GM19463 (cell line): ENCODE data around the gene PGBD5.

Experiments
- ATAC-seq: cut with Tn5 transposase; IDR thresholded peaks from one replicate; pipeline ENCODE4 v1.9.1; 2021; ENCODE audit warnings: mild to moderate bottlenecking, moderate library complexity; ENCODE audit not compliant: unreplicated experiment

PGBD5 gene

DNA sequence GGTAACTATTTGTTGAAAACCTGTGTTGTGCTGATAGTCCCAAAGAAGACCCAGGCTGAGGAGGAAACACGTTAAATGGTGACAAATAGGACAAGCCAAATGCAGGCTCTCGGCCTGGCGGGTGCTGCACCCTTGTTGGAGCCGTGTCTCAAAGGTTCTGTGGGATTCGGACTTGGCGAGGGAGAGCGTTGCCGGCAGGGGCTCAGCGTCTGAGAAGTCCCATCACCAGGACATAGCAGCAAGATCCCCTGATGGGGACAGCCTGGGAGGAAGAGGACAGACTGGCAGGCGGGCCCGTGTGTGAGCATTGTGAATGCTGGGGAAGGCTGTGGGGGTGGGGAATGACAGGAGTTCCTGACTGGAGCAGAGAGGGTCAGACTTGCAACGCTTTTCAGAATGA is 142.5 kb downstream of the PGBD5 start:
- no peak for ATAC-seq

DNA sequence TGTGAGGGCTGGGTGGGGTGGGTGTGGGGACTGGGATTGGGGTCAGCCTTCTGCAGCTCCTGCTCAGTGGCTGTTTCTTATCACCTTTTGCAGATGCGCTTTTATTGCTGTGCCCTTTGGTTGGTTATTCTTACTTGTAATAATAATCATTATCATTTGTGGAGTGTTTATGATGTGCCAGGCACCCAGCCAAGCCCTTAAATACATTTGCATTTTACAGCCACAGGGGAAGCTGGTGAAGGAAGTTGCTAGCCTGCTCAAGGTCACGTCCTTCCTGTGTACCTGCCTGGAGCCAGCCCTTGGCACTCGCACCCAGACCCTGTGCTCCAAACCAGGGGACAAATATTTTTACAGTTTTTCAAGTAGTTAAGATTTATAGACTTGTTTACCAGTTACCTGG is 144.0 kb downstream of the PGBD5 start:
- no peak for ATAC-seq

GRCh38 chr1:230281556-230281955 is 144.6 kb downstream of the PGBD5 start:
- ATAC-seq, result no peak

DNA sequence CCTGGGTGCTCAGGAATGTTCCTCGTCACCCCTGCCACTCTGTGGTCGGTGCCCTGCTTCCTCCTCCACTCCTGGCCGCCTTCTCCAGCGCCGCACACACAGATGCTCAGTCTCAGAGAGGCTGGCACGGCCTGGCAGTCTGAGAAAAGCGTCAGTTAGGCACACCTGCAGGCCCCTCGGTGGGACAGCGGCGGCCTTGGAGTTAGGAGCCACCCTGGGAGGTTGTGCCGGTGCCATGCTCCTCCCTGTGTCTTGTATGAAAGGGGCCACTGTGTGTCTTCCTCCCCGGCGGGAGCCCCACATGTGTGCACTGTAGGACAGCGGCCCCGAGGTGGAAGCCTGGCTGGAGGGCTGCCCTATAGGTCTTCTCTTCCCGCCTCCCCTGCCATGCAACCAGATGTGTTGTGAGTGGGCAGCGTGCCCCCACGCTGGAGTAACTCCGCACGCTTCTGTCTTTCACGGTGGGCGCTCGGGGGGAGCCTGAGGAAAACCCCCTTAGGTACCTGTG is 145.2 kb downstream of the PGBD5 start:
- ATAC-seq, result no peak

DNA sequence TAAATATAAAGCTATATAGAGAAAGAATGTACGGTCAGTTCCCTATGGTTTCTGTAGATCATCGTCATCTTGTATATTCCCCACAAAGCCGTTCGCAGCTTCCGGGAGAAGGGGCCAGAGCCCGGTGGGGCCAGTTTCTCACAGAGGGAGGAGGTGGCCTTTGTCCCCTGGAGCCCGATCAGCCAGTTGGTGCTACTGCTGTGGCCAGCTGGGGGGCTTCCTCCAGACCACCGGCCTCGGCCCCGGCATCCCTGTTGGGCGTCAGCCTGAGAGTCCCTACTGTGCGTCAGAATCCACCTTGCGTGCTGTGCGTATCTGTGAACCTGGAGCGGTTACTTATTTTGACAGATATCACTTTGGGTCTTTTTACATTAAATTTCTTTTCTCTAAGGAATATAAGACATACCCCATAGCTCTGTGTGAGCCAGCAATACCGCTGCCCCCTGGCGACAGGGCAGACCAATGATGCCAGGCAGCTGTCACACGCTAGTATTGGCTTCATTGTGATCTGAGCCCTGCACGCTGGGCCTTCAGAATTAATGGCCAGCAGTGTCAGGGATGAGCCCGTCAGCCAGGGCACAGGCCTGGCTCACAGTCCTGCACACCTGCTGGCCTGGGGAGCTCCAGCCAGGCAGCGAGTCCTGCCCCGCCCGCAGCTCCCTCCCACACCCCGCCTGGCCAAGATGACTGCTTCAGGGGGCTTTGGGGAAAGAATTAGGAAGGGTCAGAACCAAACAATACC is 145.9 kb downstream of the PGBD5 start:
- no peak for ATAC-seq

- no peak for ATAC-seq
These were observed 146.6 kb downstream of the PGBD5 start for GRCh38 chr1:230279583-230279945.

DNA sequence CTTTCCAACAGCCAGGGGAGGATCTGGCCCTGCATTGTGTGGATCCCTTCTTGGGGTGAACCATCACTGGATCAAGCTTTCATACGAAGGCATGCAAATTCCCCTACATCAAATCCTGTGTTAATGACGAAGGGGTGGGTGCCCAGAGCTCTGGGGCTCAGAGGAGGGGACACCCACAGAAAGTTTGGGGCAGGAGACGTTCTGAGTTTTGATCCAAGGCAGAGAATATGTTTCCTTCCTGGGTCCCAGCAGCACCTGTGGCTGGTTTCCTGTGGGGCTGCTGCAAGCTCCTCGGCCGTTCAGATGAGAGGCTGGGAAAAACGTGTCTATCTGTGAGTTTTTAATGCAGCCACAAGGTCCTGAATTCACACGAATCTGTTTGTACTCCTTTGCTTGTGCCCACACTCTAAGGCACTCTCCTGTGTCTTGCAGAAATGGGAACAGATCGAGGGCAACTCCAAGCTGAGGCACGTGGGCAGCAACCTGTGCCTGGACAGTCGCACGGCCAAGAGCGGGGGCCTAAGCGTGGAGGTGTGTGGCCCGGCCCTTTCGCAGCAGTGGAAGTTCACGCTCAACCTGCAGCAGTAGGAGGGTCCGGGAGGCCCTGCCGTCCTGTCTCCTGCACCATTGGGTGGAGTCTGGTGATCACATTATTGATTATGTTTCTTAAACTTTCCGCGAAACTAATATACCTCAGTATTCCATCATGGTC is 147.1 kb downstream of the PGBD5 start:
- ATAC-seq, result no peak

- ATAC-seq, result no peak
These were observed 147.8 kb downstream of the PGBD5 start for GRCh38 chr1:230278376-230278775.

DNA sequence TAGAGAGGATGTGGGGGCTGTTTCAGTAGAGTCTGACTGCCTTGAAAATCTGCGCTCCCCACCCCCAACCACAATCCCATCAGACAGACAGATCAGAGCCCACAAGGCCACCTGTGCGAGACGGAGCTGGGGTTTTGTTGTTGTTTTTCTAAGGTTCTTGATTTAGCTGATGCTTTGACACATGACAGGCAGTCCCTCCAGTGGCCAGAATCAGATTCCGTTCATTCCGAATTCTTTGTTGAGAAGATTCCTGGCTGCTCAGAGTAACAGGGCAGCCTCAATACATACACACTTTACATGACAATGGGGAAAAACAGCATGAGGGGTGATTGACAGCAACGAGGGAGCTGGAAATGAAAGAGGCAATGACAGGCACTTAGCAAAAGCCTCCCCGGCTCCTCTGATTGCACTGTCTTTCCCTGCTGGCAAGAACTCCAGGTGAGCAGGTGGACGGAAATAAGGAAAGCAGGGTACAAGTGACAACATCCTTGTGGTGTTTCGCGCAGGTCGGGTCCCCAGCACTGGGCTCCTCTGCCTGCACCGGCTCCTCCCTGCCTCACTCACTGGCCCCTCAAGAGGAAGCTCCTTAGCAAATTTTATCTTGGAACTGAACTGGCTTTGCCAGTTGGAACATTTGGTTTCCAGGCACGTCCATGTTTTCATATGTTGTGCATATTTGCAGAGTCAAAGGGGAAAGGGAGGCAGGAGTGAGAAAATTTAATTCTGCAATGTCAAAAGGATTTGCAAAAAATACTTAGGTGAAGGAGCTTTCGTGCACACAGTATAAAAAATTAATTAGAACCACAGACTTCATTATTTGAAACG is 148.7 kb downstream of the PGBD5 start:
- ATAC-seq, result no peak

DNA sequence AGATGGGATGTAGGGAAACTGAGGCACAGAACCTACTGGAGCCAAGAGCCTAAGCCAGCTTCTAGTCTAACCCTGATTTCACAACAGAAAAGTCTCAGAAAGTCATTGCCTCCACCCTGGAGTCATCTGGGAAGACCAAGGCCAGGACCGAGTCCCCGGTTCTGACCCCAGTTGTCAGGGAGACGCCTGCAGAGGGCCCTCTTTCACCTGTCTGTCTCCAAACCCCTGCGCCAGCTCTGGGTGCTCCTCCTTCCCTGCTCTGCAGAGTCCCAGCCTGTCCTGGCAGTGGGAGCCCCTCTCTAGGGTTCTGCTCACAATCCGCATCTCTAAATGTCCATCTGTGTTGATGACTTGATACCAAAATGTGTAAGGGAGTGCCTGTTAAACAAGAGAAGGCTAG is 149.7 kb downstream of the PGBD5 start:
- no peak for ATAC-seq

DNA sequence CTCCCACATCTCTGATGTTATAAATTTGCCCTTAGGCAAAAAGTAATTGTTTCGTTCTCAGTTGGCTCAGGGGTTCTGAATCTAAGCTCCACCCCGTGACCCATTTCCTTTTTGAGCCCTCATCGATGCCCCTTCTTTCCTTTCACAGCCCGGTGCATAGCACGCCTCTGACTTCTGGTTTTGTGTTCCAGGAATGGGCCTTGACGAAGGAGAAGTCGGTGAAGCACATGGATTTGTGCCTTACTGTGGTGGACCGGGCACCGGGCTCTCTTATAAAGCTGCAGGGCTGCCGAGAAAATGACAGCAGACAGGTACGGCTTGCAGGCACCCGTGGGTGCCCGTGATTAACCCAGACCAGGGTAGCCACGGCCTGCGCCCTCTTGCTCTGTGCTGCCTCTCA is 151.9 kb downstream of the PGBD5 start:
- ATAC-seq, result no peak

DNA sequence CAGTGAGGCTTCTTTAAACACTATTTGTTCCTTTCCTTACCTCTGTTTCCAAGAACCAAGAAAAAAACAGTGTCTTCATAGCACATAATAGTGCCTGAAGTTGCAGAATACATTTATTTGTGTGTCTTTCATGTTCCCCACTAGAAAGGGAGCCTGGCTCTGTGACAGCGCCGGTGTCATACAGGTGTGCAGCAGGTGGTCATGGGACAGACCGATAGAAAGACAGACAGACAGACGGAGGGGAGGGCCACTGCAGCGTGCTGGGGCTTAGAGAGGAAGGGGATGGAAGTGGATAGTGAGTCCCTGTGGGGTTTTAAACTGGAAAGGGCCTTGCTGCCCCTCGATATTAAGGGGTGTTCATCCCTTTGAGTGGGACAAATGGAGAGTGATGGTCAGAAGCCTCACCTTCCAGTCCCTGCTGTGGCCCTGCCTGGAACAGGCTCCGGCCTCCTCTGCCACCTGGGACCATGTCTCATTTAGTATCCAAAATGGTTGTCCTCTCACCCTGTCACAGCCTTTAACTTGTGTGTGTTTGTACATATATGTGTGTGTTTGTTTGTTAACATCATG is 152.9 kb downstream of the PGBD5 start:
- ATAC-seq, result no peak

GRCh38 chr1:230272557-230272956 is 153.6 kb downstream of the PGBD5 start:
- ATAC-seq, result no peak

DNA sequence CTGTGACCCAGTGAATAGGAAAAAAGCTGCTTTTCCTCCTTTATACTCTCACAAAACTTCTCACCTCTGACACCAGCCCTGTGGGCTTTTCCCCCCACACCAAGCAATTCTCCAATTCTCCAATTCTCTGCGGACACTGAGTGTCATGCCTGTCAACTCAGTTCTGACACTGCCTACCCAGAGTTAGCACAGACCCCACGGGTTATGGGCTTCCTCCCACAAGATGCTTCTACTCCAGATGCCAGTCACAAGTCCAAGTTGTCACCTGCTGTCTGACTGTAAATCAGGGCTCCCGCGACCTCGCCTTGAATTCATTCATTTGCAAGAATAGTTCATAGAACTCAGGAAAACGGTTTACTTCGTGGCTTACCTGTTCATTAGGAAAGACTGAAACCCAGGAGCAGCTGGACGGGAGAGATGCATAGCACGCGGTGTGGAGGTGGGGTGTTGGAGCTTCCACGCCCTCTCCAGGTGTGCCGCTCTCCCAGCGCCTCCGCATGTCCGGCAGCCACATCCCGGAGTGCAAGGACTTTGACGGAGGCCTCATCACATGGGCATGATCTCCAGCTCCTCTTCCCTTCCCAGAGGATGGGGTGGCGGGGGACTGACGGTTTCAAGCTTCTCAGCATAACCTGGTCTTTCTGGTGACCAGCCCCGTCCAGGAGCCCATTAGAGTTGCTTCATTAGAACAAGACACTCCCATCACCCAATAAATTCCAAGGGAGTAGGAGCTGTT is 154.7 kb downstream of the PGBD5 start:
- ATAC-seq, result no peak

- ATAC-seq, result peak; percentile 75
These were observed 155.4 kb downstream of the PGBD5 start for GRCh38 chr1:230270559-230271281.

- peak; percentile 15 for ATAC-seq
These were observed 156.0 kb downstream of the PGBD5 start for GRCh38 chr1:230270185-230270558.

- ATAC-seq, result no peak
These were observed 157.6 kb downstream of the PGBD5 start for GRCh38 chr1:230268371-230269170.

DNA sequence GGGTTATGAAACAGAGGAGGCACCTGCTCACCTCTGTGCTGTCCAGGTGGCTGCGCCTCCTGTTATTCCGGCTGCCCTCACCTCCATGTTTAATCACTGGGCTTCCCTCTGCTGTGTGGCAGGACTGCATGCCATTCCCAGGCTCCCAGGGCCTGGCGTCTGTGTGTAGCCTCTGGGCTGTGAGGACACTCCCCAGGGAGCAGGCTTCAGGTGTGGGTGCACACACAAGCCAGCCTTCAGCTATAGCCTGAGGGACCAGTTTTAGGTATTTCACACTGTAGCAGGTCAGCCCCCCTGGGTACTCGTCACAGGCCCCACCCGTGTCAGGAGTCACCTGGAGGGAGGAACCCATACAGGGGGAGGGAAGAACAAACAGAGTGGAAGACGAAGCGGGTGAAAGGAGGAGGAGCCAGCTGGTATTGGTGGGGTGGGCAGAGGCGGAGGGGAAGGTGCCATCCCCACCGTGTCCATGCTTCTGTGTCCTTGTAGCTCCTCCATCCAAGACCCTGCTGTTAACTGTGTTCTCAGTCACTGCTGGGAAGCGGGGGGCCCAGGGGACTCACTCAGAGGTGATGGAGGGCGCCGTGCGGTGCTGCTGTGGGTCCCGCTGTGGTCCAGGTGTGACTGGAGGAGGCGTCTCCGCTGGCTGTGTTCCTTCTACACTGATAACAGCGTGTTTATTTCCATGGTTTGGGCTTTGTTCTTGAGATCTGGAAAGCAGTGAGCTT is 158.6 kb downstream of the PGBD5 start:
- ATAC-seq, result no peak
